HEK293T (cell line): ENCODE results near the gene METTL2B.

ENCODE experiments used
- L3MBTL2 ChIP-seq: fragments of 450-650 bp; conservative IDR thresholded peaks from 2 replicates; pipeline ENCODE4 v1.6.1; 2016; ENCODE audit warnings: mild to moderate bottlenecking
- LEF1 ChIP-seq: fragments of 450-650 bp; IDR thresholded peaks from 2 replicates; pipeline ENCODE4 v1.6.1; 2017; ENCODE audit warnings: mild to moderate bottlenecking, borderline replicate concordance
- SP1 ChIP-seq: fragments of 450-650 bp; IDR thresholded peaks from 2 replicates; pipeline ENCODE4 v1.6.1; 2017
- ZNF384 ChIP-seq: fragments of 450-650 bp; IDR thresholded peaks from 2 replicates; pipeline ENCODE4 v1.6.1; 2016

DNA sequence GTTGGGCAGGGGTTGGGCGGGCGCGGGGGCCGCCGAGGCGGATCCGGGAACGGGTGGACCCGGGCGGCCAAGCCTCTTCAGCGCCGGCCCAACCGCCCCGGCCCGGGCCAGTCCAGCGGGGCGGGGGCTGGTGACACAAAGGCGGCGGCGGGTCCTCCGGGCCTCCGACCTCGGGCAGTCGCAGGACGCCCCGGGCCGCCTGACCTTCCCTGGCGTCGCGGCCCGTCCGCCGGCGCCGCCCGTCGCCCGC lies 54.2 kb downstream of the METTL2B start:
- no peak for TF ChIP-seq SP1
- no peak for TF ChIP-seq L3MBTL2
- TF ChIP-seq ZNF384, result no peak
- TF ChIP-seq LEF1, result no peak
